Measurements from ENCODE around the gene RABGGTA. TPM values are rescaled to one million over a fixed set of nuclear protein-coding genes. Genes with fewer than 3 reads are reported as not detected.
"Not testable (repeated sequence)": the region's sequence is repeated elsewhere in the genome, so short reads cannot be mapped to it uniquely, and the experiment has no call there.

Gene RABGGTA
- total RNA-seq, 6 experiments from 2014 or later, result 11.5 to 28.3 (median 15.2) TPM

- Histone ChIP-seq H3K4me3 (no peak overlapping the region), H3K9me3 (no peaks in the 10 kb centered on the region), H3K27me3 (no peaks in the 10 kb centered on the region), H3K27ac (no peak overlapping the region), H3K36me3 (no peaks in the 10 kb centered on the region), H3K4me1 (no peaks in the 10 kb centered on the region)
- TF ChIP-seq CTCF (IDR thresholded peaks at IDR 0.05) (no peak), POLR2A (IDR thresholded peaks at IDR 0.05) (no peak)
- ATAC-seq (no peak), DNase-seq (no peak)
- intact Hi-C loops (cut with DNase I), result no loop called here
- WGBS (ENCODE audit: insufficient coverage, low coverage, low lambda C conversion rate, missing lambda C conversion rate), result 64% methylated on average over 3 of the region's 4 CpGs
Measured at GRCh38 chr14:24250354-24250753, 21.0 kb downstream of the RABGGTA start.

GRCh38 chr14:24249230-24250021 is 22.0 kb downstream of the RABGGTA start:
- TF ChIP-seq CTCF (IDR thresholded peaks at IDR 0.05), result no peak
- TF ChIP-seq POLR2A (IDR thresholded peaks at IDR 0.05), result no peak
- WGBS (ENCODE audit: insufficient coverage, low coverage, low lambda C conversion rate, missing lambda C conversion rate), result 54% methylated on average over 7 of the region's 13 CpGs
- intact Hi-C loops (cut with DNase I), result loop anchor here in 1 of 2 donors (10.0 kb wide), 1 partner anchor 45 kb away; the partner anchor contains the start of genes DHRS1 and NOP9

GRCh38 chr14:24247422-24247821 is 24.0 kb downstream of the RABGGTA start:
- no peaks in the 10 kb centered on the region for H3K36me3 ChIP-seq
- 89% methylated on average over 4 of the region's 7 CpGs for WGBS (ENCODE audit: insufficient coverage, low coverage, low lambda C conversion rate, missing lambda C conversion rate)
- intact Hi-C loops (cut with DNase I), result loop anchor here in 1 of 2 donors (10.0 kb wide), 1 partner anchor 47 kb away; the partner anchor contains the start of genes DHRS1 and NOP9

More at GRCh38 chr14:24249230-24250021, 22.0 kb downstream of the RABGGTA start:
- no peak overlapping the region for H3K4me3 ChIP-seq
- ATAC-seq, result no peak
- H3K4me1 ChIP-seq, result no peaks in the 10 kb centered on the region
- no peaks in the 10 kb centered on the region for H3K36me3 ChIP-seq
- no peak overlapping the region for H3K27ac ChIP-seq
- no peaks in the 10 kb centered on the region for H3K27me3 ChIP-seq
- DNase-seq, result no peak
- H3K9me3 ChIP-seq, result no peaks in the 10 kb centered on the region

GRCh38 chr14:24246765-24247212 is 24.6 kb downstream of the RABGGTA start:
- peak in 1 of 3 donors; percentile 26 for DNase-seq
- Histone ChIP-seq H3K4me1 (peaks cover 0 to 9% (median 0%) of the 10 kb centered on the region in 4 donors), H3K27ac (peak overlapping the region; percentile 12 to 52 (median 40)), H3K36me3 (no peaks in the 10 kb centered on the region), H3K9me3 (no peaks in the 10 kb centered on the region), H3K27me3 (no peaks in the 10 kb centered on the region), H3K4me3 (no peak overlapping the region)
- no peak for ATAC-seq
- WGBS (ENCODE audit: insufficient coverage, low coverage, low lambda C conversion rate, missing lambda C conversion rate), result no CpG with 5 or more reads among the region's 3 CpGs
- intact Hi-C loops (cut with DNase I), result loop anchor here in 1 of 2 donors (10.0 kb wide), 1 partner anchor 48 kb away; the partner anchor contains the start of genes DHRS1 and NOP9
- TF ChIP-seq POLR2A (IDR thresholded peaks at IDR 0.05) (no peak), CTCF (IDR thresholded peaks at IDR 0.05) (no peak)

More at GRCh38 chr14:24247422-24247821, 24.0 kb downstream of the RABGGTA start:
- Histone ChIP-seq H3K4me3 (no peak overlapping the region), H3K4me1 (peaks cover 0 to 8% (median 0%) of the 10 kb centered on the region in 4 donors), H3K27ac (peak overlapping the region in 1 of 3 donors; percentile 52), H3K9me3 (no peaks in the 10 kb centered on the region), H3K27me3 (no peaks in the 10 kb centered on the region)
- TF ChIP-seq CTCF (IDR thresholded peaks at IDR 0.05), result no peak
- TF ChIP-seq POLR2A (IDR thresholded peaks at IDR 0.05), result no peak
- DNase-seq (no peak), ATAC-seq (no peak)

GRCh38 chr14:24245350-24245749 is 26.0 kb downstream of the RABGGTA start:
- peak in 1 of 3 donors; percentile 36 for DNase-seq
- ATAC-seq, result not testable (repeated sequence)
- intact Hi-C loops (cut with DNase I), result loop anchor here in 1 of 2 donors (10.0 kb wide), 1 partner anchor 49 kb away; the partner anchor contains the start of genes DHRS1 and NOP9

More at GRCh38 chr14:24245350-24245749, 26.0 kb downstream of the RABGGTA start:
- not testable (repeated sequence) for H3K27ac ChIP-seq, H3K27me3 ChIP-seq, H3K36me3 ChIP-seq, H3K9me3 ChIP-seq, H3K4me3 ChIP-seq
- WGBS (ENCODE audit: insufficient coverage, low coverage, low lambda C conversion rate, missing lambda C conversion rate), result 90% methylated on average over 9 of the region's 11 CpGs
- peaks cover 0 to 19% (median 0%) of the 10 kb centered on the region in 4 donors for H3K4me1 ChIP-seq

All from right lobe of liver (tissue), 6 donors.